HG02610 (cell line): ENCODE measurements around the gene PIGT.

ENCODE experiments used
- ATAC-seq: cut with Tn5 transposase; IDR thresholded peaks from one replicate; pipeline ENCODE4 v1.9.1; 2021; ENCODE audit warnings: mild to moderate bottlenecking, moderate library complexity; ENCODE audit not compliant: unreplicated experiment

PIGT gene

GRCh38 chr20:45400346-45401031 is 15.5 kb upstream of the PIGT start:
- ATAC-seq, result no peak

DNA sequence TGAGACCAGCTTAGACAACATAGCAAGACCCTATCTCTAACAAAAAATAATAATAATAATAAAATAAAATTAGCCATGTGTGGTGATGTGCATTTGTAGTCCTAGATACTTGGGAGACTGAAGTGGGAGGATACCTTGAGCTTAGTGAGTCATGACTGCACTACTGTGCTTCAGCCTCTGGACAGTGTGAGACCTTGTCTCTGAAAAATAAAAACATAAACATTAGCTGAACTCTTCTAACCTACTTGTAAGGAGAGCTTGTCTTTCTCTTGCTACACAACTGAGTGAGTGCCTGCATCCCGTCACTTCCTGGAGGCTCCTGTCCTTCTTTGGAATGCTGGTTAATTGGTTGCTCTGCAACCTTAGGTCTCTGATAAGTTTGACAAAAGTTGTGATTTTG is 13.0 kb upstream of the PIGT start:
- ATAC-seq, result no peak

GRCh38 chr20:45404438-45404837 is 11.5 kb upstream of the PIGT start:
- ATAC-seq, result no peak

- no peak for ATAC-seq
These were observed 10.2 kb upstream of the PIGT start for GRCh38 chr20:45405571-45406259.

DNA sequence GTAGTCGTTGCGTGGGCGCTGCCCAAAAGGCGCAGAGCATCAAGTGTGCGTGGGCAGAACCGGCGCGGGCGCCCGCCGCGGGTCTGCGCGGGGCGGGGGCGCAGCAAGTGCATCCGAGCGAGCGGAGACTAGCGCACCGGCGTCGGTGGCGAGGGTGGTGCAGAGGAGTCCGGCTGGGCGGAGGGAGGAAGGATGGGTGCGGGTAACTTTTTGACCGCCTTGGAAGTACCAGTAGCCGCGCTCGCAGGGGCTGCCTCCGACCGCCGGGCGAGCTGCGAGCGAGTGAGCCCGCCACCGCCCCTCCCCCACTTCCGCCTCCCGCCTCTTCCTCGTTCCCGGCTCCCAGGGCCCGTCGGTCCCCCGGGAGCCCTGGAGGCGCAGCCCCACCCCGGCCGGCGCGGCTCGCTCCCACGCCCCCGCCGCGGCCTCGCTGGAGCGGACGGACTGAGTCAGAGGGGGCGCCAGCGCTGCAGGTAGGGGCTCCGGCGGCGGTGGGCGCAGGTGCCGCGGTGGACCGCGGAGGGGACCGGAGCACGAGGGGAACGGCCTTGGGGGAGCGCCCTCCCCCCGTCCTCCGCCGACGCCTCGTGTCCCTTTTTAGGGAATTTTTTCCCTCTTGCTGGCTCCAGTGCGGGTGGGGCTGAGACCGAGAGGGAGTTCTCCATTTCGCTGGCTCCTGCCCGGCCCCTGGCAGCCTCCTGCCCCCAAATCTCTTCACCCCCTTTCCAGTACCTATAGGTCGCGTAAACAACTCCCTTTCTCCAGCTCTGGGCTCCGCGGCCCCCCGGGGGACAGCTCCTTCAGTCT is 9.5 kb upstream of the PIGT start:
- ATAC-seq, result no peak

GRCh38 chr20:45407067-45407745 is 8.7 kb upstream of the PIGT start:
- ATAC-seq, result no peak

- ATAC-seq, result no peak
These were observed 7.9 kb upstream of the PIGT start, which contains the start of gene DBNDD2 for GRCh38 chr20:45407783-45408645. TSS of gene DBNDD2 (plus strand) at chr20:45408289. CDS start at chr20:45408468, 179 bp downstream.

DNA sequence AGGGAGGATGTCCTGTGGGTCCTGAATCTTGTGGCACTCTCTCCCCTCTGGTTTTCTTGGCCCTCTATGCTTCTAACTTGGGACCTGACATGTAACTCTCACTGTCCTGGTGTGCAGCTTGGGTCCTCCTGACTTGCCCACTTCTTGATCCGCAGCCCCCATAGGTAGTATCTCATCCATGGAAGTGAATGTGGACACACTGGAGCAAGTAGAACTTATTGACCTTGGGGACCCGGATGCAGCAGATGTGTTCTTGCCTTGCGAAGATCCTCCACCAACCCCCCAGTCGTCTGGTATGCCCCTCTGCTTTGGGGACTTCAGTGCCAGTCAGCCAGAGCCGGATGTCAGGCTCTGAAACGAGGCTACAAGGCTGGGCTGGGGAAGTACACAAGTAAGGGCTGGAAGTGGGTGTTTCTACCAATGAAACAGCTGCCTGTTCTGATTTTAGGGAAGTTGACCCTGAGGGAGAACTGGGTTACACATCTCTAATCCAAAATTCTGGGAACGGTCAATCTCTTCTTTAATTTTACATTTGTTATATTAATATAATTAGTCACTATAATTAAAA is 7.2 kb upstream of the PIGT start:
- ATAC-seq, result no peak

DNA sequence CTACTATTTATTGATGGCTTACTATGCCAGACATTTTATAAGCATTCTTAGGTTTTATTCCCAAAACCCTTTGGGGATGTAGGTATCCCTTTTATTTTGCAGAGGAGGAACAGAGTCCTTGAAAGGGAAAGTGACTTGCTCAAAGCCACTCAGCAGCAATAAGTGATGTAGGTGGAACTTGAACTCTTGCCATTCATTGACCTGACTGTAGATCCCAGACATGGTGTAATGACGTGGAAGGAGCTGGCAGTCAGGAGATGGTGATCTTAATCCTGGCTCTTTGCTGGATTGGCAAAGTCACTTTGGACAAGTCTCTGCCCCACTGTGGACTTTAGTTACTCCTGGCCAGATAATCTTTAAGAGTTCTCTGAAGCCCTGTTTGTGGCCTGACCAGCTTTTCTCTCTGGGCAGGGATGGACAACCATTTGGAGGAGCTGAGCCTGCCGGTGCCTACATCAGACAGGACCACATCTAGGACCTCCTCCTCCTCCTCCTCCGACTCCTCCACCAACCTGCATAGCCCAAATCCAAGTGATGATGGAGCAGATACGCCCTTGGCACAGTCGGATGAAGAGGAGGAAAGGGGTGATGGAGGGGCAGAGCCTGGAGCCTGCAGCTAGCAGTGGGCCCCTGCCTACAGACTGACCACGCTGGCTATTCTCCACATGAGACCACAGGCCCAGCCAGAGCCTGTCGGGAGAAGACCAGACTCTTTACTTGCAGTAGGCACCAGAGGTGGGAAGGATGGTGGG is 6.2 kb upstream of the PIGT start:
- ATAC-seq, result no peak

GRCh38 chr20:45410887-45411286 is 5.1 kb upstream of the PIGT start:
- ATAC-seq, result no peak

- no peak for ATAC-seq
These were observed 3.3 kb upstream of the PIGT start for GRCh38 chr20:45412653-45413052.

- ATAC-seq, result no peak
These were observed 2.5 kb upstream of the PIGT start for GRCh38 chr20:45413479-45413878.

- ATAC-seq, result no peak
These were observed 976 bp downstream of the PIGT start for GRCh38 chr20:45416917-45417316.

GRCh38 chr20:45419188-45420091 is 3.5 kb downstream of the PIGT start:
- peak; percentile 54 for ATAC-seq

DNA sequence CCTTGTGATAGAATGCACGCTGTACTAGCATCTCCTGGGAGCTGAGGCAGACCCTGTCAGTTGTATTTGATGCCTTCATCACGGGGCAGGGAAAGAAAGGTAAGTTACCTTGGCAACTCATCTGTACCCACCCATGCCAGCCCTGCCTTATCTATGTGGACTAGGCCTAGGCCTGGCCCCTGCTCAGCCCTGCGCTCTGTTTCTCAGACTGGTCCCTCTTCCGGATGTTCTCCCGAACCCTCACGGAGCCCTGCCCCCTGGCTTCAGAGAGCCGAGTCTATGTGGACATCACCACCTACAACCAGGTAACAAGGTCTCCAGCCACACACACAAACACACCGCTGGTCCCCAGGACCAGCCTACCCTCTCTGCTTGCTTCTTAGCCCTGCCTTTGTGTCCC is 4.2 kb downstream of the PIGT start:
- ATAC-seq, result no peak

DNA sequence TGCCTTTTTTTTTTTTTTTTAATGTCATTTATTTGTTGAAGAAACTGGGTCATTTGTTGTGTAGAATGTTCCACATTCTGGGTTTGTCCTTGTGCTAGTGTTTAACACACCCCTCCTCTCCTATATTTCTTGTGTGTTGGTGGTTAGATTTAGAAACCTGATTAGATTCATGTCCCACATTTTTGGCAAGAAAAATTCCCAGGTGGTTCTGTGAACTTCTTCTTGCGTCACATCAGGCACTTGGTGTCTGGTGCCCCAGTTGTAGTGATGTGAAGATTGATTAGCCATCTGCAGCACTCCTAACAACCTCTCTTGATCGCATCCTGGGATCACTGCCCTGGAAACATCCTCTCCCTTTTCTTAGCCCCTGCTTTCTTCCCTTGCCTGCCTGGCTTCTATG is 7.8 kb downstream of the PIGT start:
- no peak for ATAC-seq

GRCh38 chr20:45425561-45425960 is 9.6 kb downstream of the PIGT start:
- no peak for ATAC-seq

DNA sequence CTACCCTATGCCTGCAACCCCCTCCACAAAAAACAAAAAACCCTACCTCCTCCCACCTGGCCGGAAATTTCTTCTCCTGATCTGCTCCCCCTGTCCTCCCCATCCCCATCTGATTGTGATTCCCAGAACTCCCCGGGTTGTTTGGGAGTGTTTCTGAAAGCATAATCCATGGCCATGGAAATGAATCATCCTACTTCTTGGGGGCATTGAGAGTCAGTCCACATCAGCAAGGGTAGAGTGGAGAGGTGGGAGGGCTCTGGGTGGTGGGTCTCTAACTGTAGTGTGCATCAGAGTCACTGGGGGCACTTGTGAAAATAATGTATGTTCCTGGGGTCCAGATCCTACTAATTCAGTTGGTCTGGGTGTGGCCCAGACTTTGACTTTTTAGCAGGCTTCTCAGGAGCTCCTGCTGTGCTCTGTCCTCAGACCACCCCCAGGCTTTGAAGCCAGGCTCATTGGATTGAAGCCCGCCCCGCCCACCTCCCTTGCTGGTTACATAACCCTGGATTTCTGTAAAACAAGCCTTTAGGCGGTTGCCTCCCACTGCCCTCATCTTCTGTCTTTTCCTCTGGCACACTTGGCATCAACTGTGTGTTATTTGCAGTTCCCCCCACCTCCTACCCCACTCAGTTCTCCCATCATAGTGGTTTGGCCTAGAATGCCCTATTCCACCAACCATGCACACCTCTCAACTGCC is 10.5 kb downstream of the PIGT start:
- no peak for ATAC-seq
